ENCODE measurements around the gene SFTA2. TPM values are rescaled to one million over a fixed set of nuclear protein-coding genes. Genes with fewer than 3 reads are reported as not detected.
A peak's percentile ranks its signal among the peaks of the same experiment; 100 is the strongest.

The SFTA2 gene
- total RNA-seq, 1 donor from 2014 or later, result not detected

GRCh38 chr6:30889496-30889885 is 42.5 kb downstream of the SFTA2 start:
- H3K4me3 Mint-ChIP-seq, result no peak overlapping the region
- CTCF ChIA-PET, result interaction anchor here (1.3 kb wide), 1 partner anchor 24 kb away, joined by 3 read pairs; the partner anchor contains the start of gene VARS2
- no peaks in the 10 kb centered on the region for H3K27me3 Mint-ChIP-seq
- H3K36me3 Mint-ChIP-seq (ENCODE audit: low read depth), result peaks cover 26% of the 10 kb centered on the region
- no peak overlapping the region for H3K27ac Mint-ChIP-seq
- peaks cover 28% of the 10 kb centered on the region for H3K4me1 Mint-ChIP-seq
- ATAC-seq (ENCODE audit: low read depth) (no peak), DNase-seq (no peak)
- TF ChIP-seq CTCF (IDR thresholded peaks at IDR 0.05), result no peak
- POLR2A ChIA-PET, result no interaction called here
- H3K9me3 Mint-ChIP-seq, result no peaks in the 10 kb centered on the region
- intact Hi-C loops (cut with micrococcal nuclease), result no loop called here

GRCh38 chr6:30888816-30889495 is 43.0 kb downstream of the SFTA2 start:
- intact Hi-C loops (cut with micrococcal nuclease), result no loop called here
- H3K4me3 Mint-ChIP-seq, result no peak overlapping the region
- H3K4me1 Mint-ChIP-seq, result peaks cover 28% of the 10 kb centered on the region
- DNase-seq (no peak), ATAC-seq (ENCODE audit: low read depth) (no peak)
- peaks cover 25% of the 10 kb centered on the region for H3K36me3 Mint-ChIP-seq (ENCODE audit: low read depth)
- H3K9me3 Mint-ChIP-seq, result no peaks in the 10 kb centered on the region
- H3K27ac Mint-ChIP-seq, result no peak overlapping the region
- CTCF ChIA-PET, result interaction anchor here (1.3 kb wide), 1 partner anchor 25 kb away, joined by 3 read pairs; the partner anchor contains the start of gene VARS2
- H3K27me3 Mint-ChIP-seq, result no peaks in the 10 kb centered on the region
- no peak for TF ChIP-seq CTCF (IDR thresholded peaks at IDR 0.05)
- POLR2A ChIA-PET, result no interaction called here

GRCh38 chr6:30887901-30888815 is 43.8 kb downstream of the SFTA2 start:
- Mint-ChIP-seq H3K27ac (no peak overlapping the region), H3K27me3 (no peaks in the 10 kb centered on the region), H3K36me3 (ENCODE audit: low read depth) (peaks cover 25% of the 10 kb centered on the region), H3K4me1 (peaks cover 35% of the 10 kb centered on the region), H3K9me3 (no peaks in the 10 kb centered on the region), H3K4me3 (no peak overlapping the region)
- ChIA-PET POLR2A (no interaction called here), CTCF (no interaction called here)
- DNase-seq (no peak), ATAC-seq (ENCODE audit: low read depth) (no peak)
- TF ChIP-seq CTCF (IDR thresholded peaks at IDR 0.05), result no peak
- intact Hi-C loops (cut with micrococcal nuclease), result no loop called here

GRCh38 chr6:30886897-30887255 is 45.1 kb downstream of the SFTA2 start:
- no peaks in the 10 kb centered on the region for H3K27me3 Mint-ChIP-seq
- intact Hi-C loops (cut with micrococcal nuclease), result no loop called here
- H3K27ac Mint-ChIP-seq, result peak overlapping the region; percentile 1
- ATAC-seq (ENCODE audit: low read depth) (no peak), DNase-seq (no peak)
- ChIA-PET POLR2A (interaction anchor here (0.6 kb wide), 1 partner anchor 263 kb away, joined by 4 read pairs; no protein-coding TSS in a partner anchor), CTCF (no interaction called here)
- peaks cover 19% of the 10 kb centered on the region for H3K36me3 Mint-ChIP-seq (ENCODE audit: low read depth)
- H3K4me1 Mint-ChIP-seq, result peaks cover 48% of the 10 kb centered on the region
- H3K9me3 Mint-ChIP-seq, result no peaks in the 10 kb centered on the region
- TF ChIP-seq CTCF (IDR thresholded peaks at IDR 0.05), result no peak
- H3K4me3 Mint-ChIP-seq, result no peak overlapping the region

All from activated B cell treated with CpG ODN at 0.5 μM for 24 hours (primary cell).